GM23338 (cell line): ENCODE results near the gene GZF1. TPM values are rescaled to one million over a fixed set of nuclear protein-coding genes. Genes with fewer than 3 reads are reported as not detected.

ENCODE experiments used
- ATAC-seq: fragments of 200-7000 bp; cut with Tn5 transposase; 3 replicates; pipeline ENCODE4 v1.9.1; 2020
- DNase-seq: peaks from one replicate; pipeline ENCODE4 v3.0.0-alpha.2; 2015; ENCODE audit warnings: low spot score
- H2AFZ ChIP-seq: fragments of 200-600 bp; sonication (generic); 2 replicates; pipeline ENCODE4 v1.8.0; 2016; ENCODE audit warnings: antibody characterized with exemption, mild to moderate bottlenecking, moderate library complexity
- H3F3A ChIP-seq: fragments of 200-600 bp; sonication (generic); replicated peaks from 2 replicates; pipeline ENCODE4 v1.8.0; 2017; ENCODE audit warnings: antibody characterized with exemption, mixed run types, low read depth
- H3K27ac ChIP-seq: fragments of 200-600 bp; sonication (generic); 2 replicates; pipeline ENCODE4 v1.6.1; 2016; ENCODE audit warnings: low read depth
- H3K27me3 ChIP-seq: fragments of 200-600 bp; sonication (generic); 2 replicates; pipeline ENCODE4 v1.8.0; 2016; ENCODE audit warnings: mild to moderate bottlenecking, mixed run types, moderate library complexity; ENCODE audit not compliant: insufficient read depth
- H3K36me3 ChIP-seq: fragments of 200-600 bp; sonication (generic); 2 replicates; pipeline ENCODE4 v1.8.0; 2016; ENCODE audit warnings: mild to moderate bottlenecking; ENCODE audit not compliant: insufficient read depth
- H3K4me1 ChIP-seq: fragments of 200-600 bp; sonication (generic); 2 replicates; pipeline ENCODE4 v1.8.0; 2016; ENCODE audit warnings: mild to moderate bottlenecking, moderate library complexity; ENCODE audit not compliant: insufficient read depth
- H3K4me2 ChIP-seq: fragments of 200-600 bp; sonication (generic); 2 replicates; pipeline ENCODE4 v1.7.1; 2017; ENCODE audit warnings: mixed run types
- H3K4me3 ChIP-seq: fragments of 200-600 bp; sonication (generic); 2 replicates; pipeline ENCODE4 v1.6.1; 2016; ENCODE audit warnings: mixed run types
- H3K79me2 ChIP-seq: fragments of 200-600 bp; sonication (generic); replicated peaks from 2 replicates; pipeline ENCODE4 v1.8.0; 2017; ENCODE audit warnings: mild to moderate bottlenecking; ENCODE audit not compliant: insufficient read depth
- H3K9me2 ChIP-seq: fragments of 200-600 bp; sonication (generic); 2 replicates; pipeline ENCODE4 v1.8.0; 2017; ENCODE audit not compliant: insufficient read depth
- H4K20me1 ChIP-seq: fragments of 200-600 bp; sonication (generic); replicated peaks from 2 replicates; pipeline ENCODE4 v1.8.0; 2017; ENCODE audit warnings: mild to moderate bottlenecking; ENCODE audit not compliant: insufficient read depth
- H3K27ac Mint-ChIP-seq: 2 replicates; pipeline ENCODE4 v1.8.0; 2020; ENCODE audit warnings: inconsistent platforms, mild to moderate bottlenecking, moderate library complexity, mixed read lengths
- H3K27me3 Mint-ChIP-seq: 3 replicates; pipeline ENCODE4 v1.8.0; 2022; ENCODE audit warnings: low read depth, mild to moderate bottlenecking, moderate library complexity, mixed read lengths, inconsistent platforms; ENCODE audit not compliant: insufficient read depth, poor library complexity
- H3K36me3 Mint-ChIP-seq: 3 replicates; pipeline ENCODE4 v1.8.0; 2021; ENCODE audit warnings: low read depth, mild to moderate bottlenecking, inconsistent platforms, moderate library complexity, mixed read lengths
- H3K4me1 Mint-ChIP-seq: 3 replicates; pipeline ENCODE4 v1.8.0; 2020; ENCODE audit warnings: mild to moderate bottlenecking, inconsistent platforms, mixed read lengths
- H3K4me3 Mint-ChIP-seq: 3 replicates; pipeline ENCODE4 v1.8.0; 2021; ENCODE audit warnings: moderate library complexity, mild to moderate bottlenecking, inconsistent platforms, mixed read lengths
- H3K9me3 Mint-ChIP-seq: 3 replicates; pipeline ENCODE4 v1.8.0; 2020; ENCODE audit warnings: moderate library complexity, mild to moderate bottlenecking, inconsistent platforms, mixed read lengths
- CREB1 ChIP-seq: fragments of 250-450 bp; sonication (Bioruptor Pico); IDR thresholded peaks from 2 replicates; pipeline ENCODE4 v1.5.0; 2020; ENCODE audit warnings: low read depth, mild to moderate bottlenecking, moderate library complexity
- EZH2phosphoT487 ChIP-seq: fragments of 200-600 bp; sonication (generic); IDR thresholded peaks from one replicate; pipeline ENCODE4 v1.8.1; 2018; ENCODE audit warnings: antibody characterized with exemption; ENCODE audit not compliant: unreplicated experiment
- ZNF114 ChIP-seq: fragments of 250-450 bp; sonication (Bioruptor Pico); IDR thresholded peaks from 2 replicates; pipeline ENCODE4 v1.5.0; 2020; ENCODE audit warnings: mild to moderate bottlenecking, moderate library complexity
- ZNF331 ChIP-seq: fragments of 250-450 bp; sonication (Bioruptor Pico); IDR thresholded peaks from 2 replicates; pipeline ENCODE4 v1.5.0; 2020; ENCODE audit warnings: low read depth, mild to moderate bottlenecking, moderate library complexity
- polyA plus RNA-seq: library from polyadenylated mRNA; unstranded; fragments of >200 nt; fragmentation: Nextera tagmentation; extraction: Ambion mirVana; gene quantifications from 2 replicates; pipeline ENCODE4 v1.2.1, GENCODE V29; 2016
- total RNA-seq: library from RNA; depleted of rRNA; stranded (reverse); fragments of >200 nt; shearing (Covaris generic); gene quantifications from 2 replicates; pipeline ENCODE4 v1.2.3, GENCODE V29; 2014
- TF ChIP-seq, protein P1 (sequence below): fragments of 250-450 bp; sonication (Bioruptor Pico); IDR thresholded peaks from 2 replicates; pipeline ENCODE4 v1.5.0; 2020; ENCODE audit warnings: mild to moderate bottlenecking, moderate library complexity
- TF ChIP-seq, protein P2 (sequence below): IDR thresholded peaks from one replicate; pipeline ENCODE4 v1.6.1; 2018; ENCODE audit warnings: antibody characterized with exemption; ENCODE audit not compliant: unreplicated experiment

GZF1 gene
- total and polyA plus RNA-seq, 2 experiments from 2014 or later: 4.2 to 15.7 TPM

DNA sequence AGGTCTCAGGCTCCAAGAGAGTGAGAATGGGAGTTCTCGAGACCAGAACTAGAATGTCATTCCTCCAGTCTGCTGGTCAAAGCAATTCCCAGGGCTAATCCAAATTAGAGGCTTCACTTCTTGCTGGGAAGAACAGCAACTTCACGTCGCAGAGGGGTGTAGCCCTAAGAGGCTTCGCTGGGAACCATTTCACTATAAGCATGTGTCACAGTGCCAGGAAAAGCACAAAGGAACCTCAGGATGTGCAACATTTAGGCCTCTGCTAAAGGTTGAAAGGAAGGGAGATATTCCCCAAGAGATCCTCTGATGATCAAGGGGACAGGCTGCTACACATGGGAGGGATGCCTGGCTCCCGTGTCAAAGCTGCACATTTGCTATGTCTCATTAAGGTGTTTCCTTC lies 47.3 kb upstream of the GZF1 start (continued):
- TF ChIP-seq, protein P1, sequence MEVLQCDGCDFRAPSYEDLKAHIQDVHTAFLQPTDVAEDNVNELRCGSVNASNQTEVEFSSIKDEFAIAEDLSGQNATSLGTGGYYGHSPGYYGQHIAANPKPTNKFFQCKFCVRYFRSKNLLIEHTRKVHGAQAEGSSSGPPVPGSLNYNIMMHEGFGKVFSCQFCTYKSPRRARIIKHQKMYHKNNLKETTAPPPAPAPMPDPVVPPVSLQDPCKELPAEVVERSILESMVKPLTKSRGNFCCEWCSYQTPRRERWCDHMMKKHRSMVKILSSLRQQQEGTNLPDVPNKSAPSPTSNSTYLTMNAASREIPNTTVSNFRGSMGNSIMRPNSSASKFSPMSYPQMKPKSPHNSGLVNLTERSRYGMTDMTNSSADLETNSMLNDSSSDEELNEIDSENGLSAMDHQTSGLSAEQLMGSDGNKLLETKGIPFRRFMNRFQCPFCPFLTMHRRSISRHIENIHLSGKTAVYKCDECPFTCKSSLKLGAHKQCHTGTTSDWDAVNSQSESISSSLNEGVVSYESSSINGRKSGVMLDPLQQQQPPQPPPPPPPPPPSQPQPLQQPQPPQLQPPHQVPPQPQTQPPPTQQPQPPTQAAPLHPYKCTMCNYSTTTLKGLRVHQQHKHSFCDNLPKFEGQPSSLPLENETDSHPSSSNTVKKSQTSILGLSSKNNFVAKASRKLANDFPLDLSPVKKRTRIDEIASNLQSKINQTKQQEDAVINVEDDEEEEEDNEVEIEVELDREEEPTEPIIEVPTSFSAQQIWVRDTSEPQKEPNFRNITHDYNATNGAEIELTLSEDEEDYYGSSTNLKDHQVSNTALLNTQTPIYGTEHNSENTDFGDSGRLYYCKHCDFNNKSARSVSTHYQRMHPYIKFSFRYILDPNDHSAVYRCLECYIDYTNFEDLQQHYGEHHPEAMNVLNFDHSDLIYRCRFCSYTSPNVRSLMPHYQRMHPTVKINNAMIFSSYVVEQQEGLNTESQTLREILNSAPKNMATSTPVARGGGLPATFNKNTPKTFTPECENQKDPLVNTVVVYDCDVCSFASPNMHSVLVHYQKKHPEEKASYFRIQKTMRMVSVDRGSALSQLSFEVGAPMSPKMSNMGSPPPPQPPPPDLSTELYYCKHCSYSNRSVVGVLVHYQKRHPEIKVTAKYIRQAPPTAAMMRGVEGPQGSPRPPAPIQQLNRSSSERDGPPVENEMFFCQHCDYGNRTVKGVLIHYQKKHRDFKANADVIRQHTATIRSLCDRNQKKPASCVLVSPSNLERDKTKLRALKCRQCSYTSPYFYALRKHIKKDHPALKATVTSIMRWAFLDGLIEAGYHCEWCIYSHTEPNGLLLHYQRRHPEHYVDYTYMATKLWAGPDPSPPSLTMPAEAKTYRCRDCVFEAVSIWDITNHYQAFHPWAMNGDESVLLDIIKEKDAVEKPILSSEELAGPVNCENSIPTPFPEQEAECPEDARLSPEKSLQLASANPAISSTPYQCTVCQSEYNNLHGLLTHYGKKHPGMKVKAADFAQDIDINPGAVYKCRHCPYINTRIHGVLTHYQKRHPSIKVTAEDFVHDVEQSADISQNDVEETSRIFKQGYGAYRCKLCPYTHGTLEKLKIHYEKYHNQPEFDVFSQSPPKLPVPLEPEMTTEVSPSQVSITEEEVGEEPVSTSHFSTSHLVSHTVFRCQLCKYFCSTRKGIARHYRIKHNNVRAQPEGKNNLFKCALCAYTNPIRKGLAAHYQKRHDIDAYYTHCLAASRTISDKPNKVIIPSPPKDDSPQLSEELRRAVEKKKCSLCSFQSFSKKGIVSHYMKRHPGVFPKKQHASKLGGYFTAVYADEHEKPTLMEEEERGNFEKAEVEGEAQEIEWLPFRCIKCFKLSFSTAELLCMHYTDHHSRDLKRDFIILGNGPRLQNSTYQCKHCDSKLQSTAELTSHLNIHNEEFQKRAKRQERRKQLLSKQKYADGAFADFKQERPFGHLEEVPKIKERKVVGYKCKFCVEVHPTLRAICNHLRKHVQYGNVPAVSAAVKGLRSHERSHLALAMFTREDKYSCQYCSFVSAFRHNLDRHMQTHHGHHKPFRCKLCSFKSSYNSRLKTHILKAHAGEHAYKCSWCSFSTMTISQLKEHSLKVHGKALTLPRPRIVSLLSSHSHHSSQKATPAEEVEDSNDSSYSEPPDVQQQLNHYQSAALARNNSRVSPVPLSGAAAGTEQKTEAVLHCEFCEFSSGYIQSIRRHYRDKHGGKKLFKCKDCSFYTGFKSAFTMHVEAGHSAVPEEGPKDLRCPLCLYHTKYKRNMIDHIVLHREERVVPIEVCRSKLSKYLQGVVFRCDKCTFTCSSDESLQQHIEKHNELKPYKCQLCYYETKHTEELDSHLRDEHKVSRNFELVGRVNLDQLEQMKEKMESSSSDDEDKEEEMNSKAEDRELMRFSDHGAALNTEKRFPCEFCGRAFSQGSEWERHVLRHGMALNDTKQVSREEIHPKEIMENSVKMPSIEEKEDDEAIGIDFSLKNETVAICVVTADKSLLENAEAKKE (CRISPR knock-in tag): no peak

DNA sequence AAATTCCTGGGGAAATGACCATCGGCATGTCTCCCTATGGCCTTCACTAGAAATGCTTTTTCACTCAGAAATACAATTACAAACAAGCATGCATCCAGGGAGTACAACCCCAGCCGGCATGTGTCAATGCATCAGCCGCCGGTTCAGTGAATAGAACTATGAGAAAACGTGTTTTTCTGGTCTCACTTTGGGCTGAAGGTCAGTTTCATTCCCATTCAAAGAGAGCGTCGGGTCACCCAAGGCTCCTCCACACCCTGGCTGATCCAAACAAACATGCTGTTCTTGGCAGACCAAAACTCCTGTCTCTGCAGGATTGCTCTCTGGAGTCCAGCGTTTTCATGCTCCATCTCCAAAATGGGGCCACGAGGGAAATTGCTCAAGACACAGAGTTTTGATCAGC lies 46.9 kb upstream of the GZF1 start:
- no peak for DNase-seq
- no peak for TF ChIP-seq ZNF114 (CRISPR knock-in tag)
- TF ChIP-seq, protein P1 (CRISPR knock-in tag): no peak
- no peak for TF ChIP-seq CREB1 (CRISPR knock-in tag)
- no peak for TF ChIP-seq ZNF331 (CRISPR knock-in tag)
- no peak for TF ChIP-seq EZH2phosphoT487
- TF ChIP-seq, protein P2, sequence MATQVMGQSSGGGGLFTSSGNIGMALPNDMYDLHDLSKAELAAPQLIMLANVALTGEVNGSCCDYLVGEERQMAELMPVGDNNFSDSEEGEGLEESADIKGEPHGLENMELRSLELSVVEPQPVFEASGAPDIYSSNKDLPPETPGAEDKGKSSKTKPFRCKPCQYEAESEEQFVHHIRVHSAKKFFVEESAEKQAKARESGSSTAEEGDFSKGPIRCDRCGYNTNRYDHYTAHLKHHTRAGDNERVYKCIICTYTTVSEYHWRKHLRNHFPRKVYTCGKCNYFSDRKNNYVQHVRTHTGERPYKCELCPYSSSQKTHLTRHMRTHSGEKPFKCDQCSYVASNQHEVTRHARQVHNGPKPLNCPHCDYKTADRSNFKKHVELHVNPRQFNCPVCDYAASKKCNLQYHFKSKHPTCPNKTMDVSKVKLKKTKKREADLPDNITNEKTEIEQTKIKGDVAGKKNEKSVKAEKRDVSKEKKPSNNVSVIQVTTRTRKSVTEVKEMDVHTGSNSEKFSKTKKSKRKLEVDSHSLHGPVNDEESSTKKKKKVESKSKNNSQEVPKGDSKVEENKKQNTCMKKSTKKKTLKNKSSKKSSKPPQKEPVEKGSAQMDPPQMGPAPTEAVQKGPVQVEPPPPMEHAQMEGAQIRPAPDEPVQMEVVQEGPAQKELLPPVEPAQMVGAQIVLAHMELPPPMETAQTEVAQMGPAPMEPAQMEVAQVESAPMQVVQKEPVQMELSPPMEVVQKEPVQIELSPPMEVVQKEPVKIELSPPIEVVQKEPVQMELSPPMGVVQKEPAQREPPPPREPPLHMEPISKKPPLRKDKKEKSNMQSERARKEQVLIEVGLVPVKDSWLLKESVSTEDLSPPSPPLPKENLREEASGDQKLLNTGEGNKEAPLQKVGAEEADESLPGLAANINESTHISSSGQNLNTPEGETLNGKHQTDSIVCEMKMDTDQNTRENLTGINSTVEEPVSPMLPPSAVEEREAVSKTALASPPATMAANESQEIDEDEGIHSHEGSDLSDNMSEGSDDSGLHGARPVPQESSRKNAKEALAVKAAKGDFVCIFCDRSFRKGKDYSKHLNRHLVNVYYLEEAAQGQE: no peak

More for the DNA sequence above, 46.9 kb upstream of the GZF1 start:
- H3F3A ChIP-seq: no peaks in the 10 kb centered on the region
- ATAC-seq: no peak
- H3K36me3 ChIP-seq: no peaks in the 10 kb centered on the region
- no peaks in the 10 kb centered on the region for H4K20me1 ChIP-seq
- no peaks in the 10 kb centered on the region for H3K9me2 ChIP-seq
- H2AFZ ChIP-seq: no peak overlapping the region
- H3K27ac Mint-ChIP-seq: no peak overlapping the region
- no peak overlapping the region for H3K4me3 ChIP-seq
- H3K9me3 Mint-ChIP-seq: no peaks in the 10 kb centered on the region; the same call in 2 of the 3 replicates
- H3K27ac ChIP-seq: no peak overlapping the region
- no peaks in the 10 kb centered on the region for H3K27me3 ChIP-seq
- H3K79me2 ChIP-seq: no peaks in the 10 kb centered on the region
- H3K4me1 ChIP-seq: no peaks in the 10 kb centered on the region
- H3K36me3 Mint-ChIP-seq: no peaks in the 10 kb centered on the region; the same call in 2 of the 3 replicates
- H3K4me3 Mint-ChIP-seq: no peak overlapping the region
- no peak overlapping the region for H3K4me2 ChIP-seq
- peaks cover 3% of the 10 kb centered on the region for H3K27me3 Mint-ChIP-seq
- H3K4me1 Mint-ChIP-seq: no peaks in the 10 kb centered on the region
